ENCODE data around the gene BRSK1.

- no peak for TF ChIP-seq CTCF (conservative IDR thresholded peaks at IDR 0.05; ENCODE audit: low read depth, low read length)
- no peak for TF ChIP-seq EZH2 (IDR thresholded peaks at IDR 0.05; ENCODE audit: low read length, unreplicated experiment)
- TF ChIP-seq EZH2phosphoT487 (IDR thresholded peaks at IDR 0.05; ENCODE audit: borderline replicate concordance, low read length): no peak
Measured at GRCh38 chr19:55283548-55284377, at the start of gene BRSK1.

Data from PC-3 (cell line).